Stimulated activated CD4-positive, alpha-beta T cell treated with anti-CD3 and anti-CD28 coated beads, Interleukin-4, amount 100 ng/mL, for 1 hour (primary cell): ENCODE results near the gene CRKL.
"Not testable (repeated sequence)": the region's sequence is repeated elsewhere in the genome, so short reads cannot be mapped to it uniquely, and the experiment has no call there.

Experiments used
- DNase-seq: peaks from one replicate; pipeline ENCODE4 v3.0.0-alpha.2; 2020

Gene CRKL

GRCh38 chr22:20916916-20917810, at the start of gene CRKL:
CRKL (plus strand) TSS chr22:20917407; CDS start chr22:20917935, 528 bp downstream.
- DNase-seq, result peak; percentile 96

- no peak for DNase-seq
These were observed 48.9 kb upstream of the CRKL start for GRCh38 chr22:20868025-20868962.

- DNase-seq, result no peak
These were observed 48.0 kb upstream of the CRKL start for GRCh38 chr22:20869234-20869633.

- no peak for DNase-seq
These were observed 44.0 kb upstream of the CRKL start for GRCh38 chr22:20873214-20873613.

GRCh38 chr22:20875296-20875695, 41.9 kb upstream of the CRKL start:
- DNase-seq, result no peak

GRCh38 chr22:20877715-20878114, 39.5 kb upstream of the CRKL start:
- no peak for DNase-seq

GRCh38 chr22:20881231-20881630, 36.0 kb upstream of the CRKL start:
- DNase-seq, result no peak

- no peak for DNase-seq
These were observed 35.1 kb upstream of the CRKL start for GRCh38 chr22:20881869-20882815.

GRCh38 chr22:20882855-20883254, 34.4 kb upstream of the CRKL start:
- DNase-seq, result no peak

- DNase-seq, result no peak
These were observed 32.8 kb upstream of the CRKL start for GRCh38 chr22:20884454-20884853.

GRCh38 chr22:20885017-20885556, 32.1 kb upstream of the CRKL start:
- DNase-seq, result no peak

- peak; percentile 33 for DNase-seq
These were observed 31.5 kb upstream of the CRKL start for GRCh38 chr22:20885557-20886323.

- no peak for DNase-seq
These were observed 29.8 kb upstream of the CRKL start for GRCh38 chr22:20887375-20887774.

GRCh38 chr22:20889025-20889704, 28.0 kb upstream of the CRKL start:
- no peak for DNase-seq

- DNase-seq, result no peak
These were observed 27.2 kb upstream of the CRKL start for GRCh38 chr22:20889904-20890540.

GRCh38 chr22:20890975-20891374, 26.2 kb upstream of the CRKL start:
- no peak for DNase-seq

GRCh38 chr22:20897737-20898136, 19.5 kb upstream of the CRKL start:
- not testable (repeated sequence) for DNase-seq

- no peak for DNase-seq
These were observed 17.3 kb upstream of the CRKL start for GRCh38 chr22:20899827-20900423.
